ENCODE measurements around the gene POFUT2. TPM values are rescaled to one million over a fixed set of nuclear protein-coding genes. Genes with fewer than 3 reads are reported as not detected.

Gene POFUT2
- total and polyA plus RNA-seq, 4 donors = 17.9 to 35.7 (median 26.1) TPM

DNA sequence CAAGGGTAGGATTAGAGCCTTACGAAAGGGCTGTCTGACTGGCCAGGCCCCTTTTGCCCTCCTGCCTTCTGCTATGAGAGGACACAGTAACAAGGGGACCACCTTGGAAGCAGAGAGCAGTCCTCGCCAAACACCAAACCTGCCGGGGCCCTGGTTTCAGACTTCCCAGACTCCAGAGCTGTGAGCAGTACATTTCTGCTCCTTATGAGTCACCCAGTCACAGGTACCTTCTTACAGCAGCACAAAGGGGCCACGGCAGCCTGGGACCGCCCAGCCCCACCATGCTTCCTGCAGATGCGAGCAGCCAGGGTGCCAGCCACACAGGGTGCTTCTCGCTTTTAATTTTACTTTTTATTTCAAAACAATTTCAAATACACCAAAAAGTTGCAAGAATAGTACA is 17.2 kb upstream of the POFUT2 start:
- no peaks in the 10 kb centered on the region for H3K36me3 ChIP-seq (ENCODE audit: control insufficient read depth in 4 of 4, insufficient read depth in 4 of 4, low read length in 4 of 4)
- TF ChIP-seq, protein P1, sequence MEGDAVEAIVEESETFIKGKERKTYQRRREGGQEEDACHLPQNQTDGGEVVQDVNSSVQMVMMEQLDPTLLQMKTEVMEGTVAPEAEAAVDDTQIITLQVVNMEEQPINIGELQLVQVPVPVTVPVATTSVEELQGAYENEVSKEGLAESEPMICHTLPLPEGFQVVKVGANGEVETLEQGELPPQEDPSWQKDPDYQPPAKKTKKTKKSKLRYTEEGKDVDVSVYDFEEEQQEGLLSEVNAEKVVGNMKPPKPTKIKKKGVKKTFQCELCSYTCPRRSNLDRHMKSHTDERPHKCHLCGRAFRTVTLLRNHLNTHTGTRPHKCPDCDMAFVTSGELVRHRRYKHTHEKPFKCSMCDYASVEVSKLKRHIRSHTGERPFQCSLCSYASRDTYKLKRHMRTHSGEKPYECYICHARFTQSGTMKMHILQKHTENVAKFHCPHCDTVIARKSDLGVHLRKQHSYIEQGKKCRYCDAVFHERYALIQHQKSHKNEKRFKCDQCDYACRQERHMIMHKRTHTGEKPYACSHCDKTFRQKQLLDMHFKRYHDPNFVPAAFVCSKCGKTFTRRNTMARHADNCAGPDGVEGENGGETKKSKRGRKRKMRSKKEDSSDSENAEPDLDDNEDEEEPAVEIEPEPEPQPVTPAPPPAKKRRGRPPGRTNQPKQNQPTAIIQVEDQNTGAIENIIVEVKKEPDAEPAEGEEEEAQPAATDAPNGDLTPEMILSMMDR (IDR thresholded peaks at IDR 0.05; ENCODE audit: control extremely low read depth, extremely low read depth) = no peak
- H3K27ac ChIP-seq (ENCODE audit: low read depth in 1 of 2, low read length in 1 of 2) = no peak overlapping the region
- no peak overlapping the region for H3K4me3 ChIP-seq
- H3K4me1 ChIP-seq (ENCODE audit: control insufficient read depth in 5 of 5, insufficient read depth in 5 of 5, low read length in 5 of 5) = peaks cover 0 to 47% (median 31%) of the 10 kb centered on the region in 5 donors
- no peak for DNase-seq
- H3K9ac ChIP-seq (ENCODE audit: insufficient read depth in 1 of 2, low read length in 2 of 2) = no peak overlapping the region
- 82 to 86% methylated on average over 7 of the region's 7 CpGs for WGBS, 2 donors
- no peak for ATAC-seq (ENCODE audit: insufficient read depth, low FRiP score)
- H3K9me3 ChIP-seq (ENCODE audit: control insufficient read depth in 4 of 4, insufficient read depth in 3 of 4, low read length in 3 of 4) = no peaks in the 10 kb centered on the region
- H3K27me3 ChIP-seq (ENCODE audit: control insufficient read depth in 3 of 3, insufficient read depth in 3 of 3, low read length in 2 of 3) = no peaks in the 10 kb centered on the region

DNA sequence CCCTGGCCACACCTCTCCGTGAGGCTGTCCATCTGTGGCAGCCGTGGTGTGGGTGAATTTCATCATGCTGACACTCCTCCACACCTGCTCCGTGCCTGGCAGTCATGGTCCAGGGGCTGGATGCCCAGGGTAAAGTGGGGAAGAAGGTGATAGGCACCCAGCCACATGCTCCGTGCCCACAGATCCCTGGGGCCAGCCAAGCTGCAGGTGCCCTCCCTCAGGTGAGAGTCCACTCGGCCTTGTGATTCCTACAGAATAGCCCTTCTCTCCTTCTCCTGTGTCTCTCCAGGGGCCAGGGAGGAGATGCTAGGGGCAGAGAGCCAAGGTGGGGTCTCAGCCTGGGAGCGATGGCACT is 16.8 kb upstream of the POFUT2 start:
- peaks cover 0 to 52% (median 28%) of the 10 kb centered on the region in 5 donors for H3K4me1 ChIP-seq (ENCODE audit: control insufficient read depth in 5 of 5, insufficient read depth in 5 of 5, low read length in 5 of 5)
- TF ChIP-seq, protein P1 (IDR thresholded peaks at IDR 0.05; ENCODE audit: control extremely low read depth, extremely low read depth) = no peak
- H3K27me3 ChIP-seq (ENCODE audit: control insufficient read depth in 3 of 3, insufficient read depth in 3 of 3, low read length in 2 of 3) = no peaks in the 10 kb centered on the region
- no peak overlapping the region for H3K9ac ChIP-seq (ENCODE audit: insufficient read depth in 1 of 2, low read length in 2 of 2)
- no peak overlapping the region for H3K27ac ChIP-seq (ENCODE audit: low read depth in 1 of 2, low read length in 1 of 2)
- DNase-seq (no peak), ATAC-seq (ENCODE audit: insufficient read depth, low FRiP score) (no peak)
- H3K4me3 ChIP-seq = no peak overlapping the region
- no peaks in the 10 kb centered on the region for H3K36me3 ChIP-seq (ENCODE audit: control insufficient read depth in 4 of 4, insufficient read depth in 4 of 4, low read length in 4 of 4)
- 88 to 89% methylated on average over 6 of the region's 6 CpGs for WGBS, 2 donors
- no peaks in the 10 kb centered on the region for H3K9me3 ChIP-seq (ENCODE audit: control insufficient read depth in 4 of 4, insufficient read depth in 3 of 4, low read length in 3 of 4)

DNA sequence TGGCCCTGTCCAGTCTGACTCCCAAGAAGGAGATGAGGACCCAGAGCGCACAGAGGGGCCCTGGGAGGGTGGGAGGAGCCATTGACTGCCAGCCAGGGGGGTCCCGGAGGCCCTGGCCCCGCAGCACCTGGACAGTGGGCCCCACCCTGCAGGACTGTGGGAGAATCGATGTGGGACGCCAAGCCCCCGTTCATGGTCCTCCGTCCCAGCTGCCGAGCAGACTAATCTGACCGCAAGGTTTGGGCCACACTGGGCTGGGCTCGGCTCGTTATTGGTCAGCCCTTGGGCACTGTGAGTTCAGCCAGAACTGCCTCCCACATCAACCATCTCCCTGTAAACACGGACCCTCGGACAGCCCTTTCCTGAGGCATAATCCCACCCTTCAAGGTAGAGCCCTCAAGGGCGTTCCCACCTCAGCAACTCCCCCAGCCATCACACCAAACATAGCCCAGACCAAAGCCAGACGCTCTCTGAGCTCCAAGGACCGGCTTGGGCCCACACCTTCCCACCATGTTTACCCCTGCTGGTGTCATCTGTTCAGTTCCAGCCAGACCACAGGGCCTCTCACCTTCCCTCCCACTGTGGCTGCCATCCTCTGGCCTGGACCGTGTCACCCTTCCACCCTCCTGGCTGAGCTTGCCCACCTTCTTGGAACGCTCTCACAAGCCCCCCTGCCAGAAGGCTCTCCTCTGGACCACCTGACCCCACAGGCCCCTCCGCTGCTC is 16.2 kb upstream of the POFUT2 start:
- DNase-seq = no peak
- Histone ChIP-seq H3K4me1 (ENCODE audit: control insufficient read depth in 5 of 5, insufficient read depth in 5 of 5, low read length in 5 of 5) (peaks cover 0 to 49% (median 28%) of the 10 kb centered on the region in 5 donors), H3K27me3 (ENCODE audit: control insufficient read depth in 3 of 3, insufficient read depth in 3 of 3, low read length in 2 of 3) (no peaks in the 10 kb centered on the region), H3K4me3 (no peak overlapping the region), H3K9ac (ENCODE audit: insufficient read depth in 1 of 2, low read length in 2 of 2) (no peak overlapping the region), H3K9me3 (ENCODE audit: control insufficient read depth in 4 of 4, insufficient read depth in 3 of 4, low read length in 3 of 4) (no peaks in the 10 kb centered on the region), H3K27ac (ENCODE audit: low read depth in 1 of 2, low read length in 1 of 2) (no peak overlapping the region), H3K36me3 (ENCODE audit: control insufficient read depth in 4 of 4, insufficient read depth in 4 of 4, low read length in 4 of 4) (no peaks in the 10 kb centered on the region)
- WGBS, 2 donors = 92 to 96% methylated on average over 19 of the region's 19 CpGs
- no peak for ATAC-seq (ENCODE audit: insufficient read depth, low FRiP score)
- TF ChIP-seq, protein P1 (IDR thresholded peaks at IDR 0.05; ENCODE audit: control extremely low read depth, extremely low read depth) = no peak
